ENCODE data around the gene PRPF40A.
A peak's percentile ranks its signal among the peaks of the same experiment; 100 is the strongest.
"Not testable (repeated sequence)": the region's sequence is repeated elsewhere in the genome, so short reads cannot be mapped to it uniquely, and the experiment has no call there.

PRPF40A gene

GRCh38 chr2:152717228-152718075 lies at the start of gene PRPF40A:
TSS of gene PRPF40A (minus strand) at chr2:152717461. CDS start at chr2:152717439, 22 bp downstream.
- H3K4me3 ChIP-seq (ENCODE audit: low read depth, low read length) = peak within 1 kb of the TSS; percentile 87
- TF ChIP-seq CTCF (IDR thresholded peaks at IDR 0.05; ENCODE audit: borderline replicate concordance, insufficient read depth, low read depth, low read length) = no peak

DNA sequence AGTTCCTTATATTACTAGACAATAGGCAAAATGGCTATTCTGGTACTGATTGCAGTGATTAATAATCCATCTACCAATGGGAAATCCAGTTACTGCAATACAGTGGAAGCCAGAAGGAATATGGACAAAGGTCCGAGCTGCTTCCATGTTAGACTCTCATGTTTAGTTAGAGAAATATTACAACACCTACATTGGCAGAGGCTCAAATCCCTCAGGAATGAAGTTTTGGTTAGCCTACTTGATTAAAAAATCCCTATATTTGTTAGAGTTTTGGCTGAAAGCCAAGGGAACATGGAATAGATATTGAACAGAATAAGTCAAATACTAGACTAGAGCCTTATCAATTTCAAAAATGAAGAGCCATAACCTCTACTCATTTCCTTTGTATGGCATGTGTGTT lies 49.7 kb upstream of the PRPF40A start:
- no peak overlapping the region for H3K4me3 ChIP-seq (ENCODE audit: low read depth, low read length)
- no peak for TF ChIP-seq CTCF (IDR thresholded peaks at IDR 0.05; ENCODE audit: borderline replicate concordance, insufficient read depth, low read depth, low read length)

- TF ChIP-seq CTCF (IDR thresholded peaks at IDR 0.05; ENCODE audit: borderline replicate concordance, insufficient read depth, low read depth, low read length) = no peak
Observed at GRCh38 chr2:152763651-152764050, 46.4 kb upstream of the PRPF40A start.

DNA sequence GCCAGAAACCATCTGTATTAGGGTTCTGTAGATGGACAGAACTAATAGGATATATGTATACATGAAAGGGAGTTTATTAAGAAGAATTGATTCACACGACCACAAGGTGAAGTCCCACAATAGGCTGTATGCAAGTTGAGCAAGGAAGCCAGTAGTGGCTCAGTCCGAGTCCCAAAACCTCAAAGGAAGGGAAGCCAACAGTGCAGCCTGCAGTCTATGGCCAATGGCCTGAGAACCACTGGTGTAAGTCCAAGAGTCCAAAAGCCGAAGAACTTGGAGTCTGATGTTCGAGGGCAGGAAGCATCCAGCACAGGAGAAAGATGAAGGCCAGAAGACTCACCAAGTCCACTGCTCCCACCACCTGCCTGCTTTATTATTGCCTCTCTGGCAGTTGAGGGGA lies 45.9 kb upstream of the PRPF40A start:
- not testable (repeated sequence) for H3K4me3 ChIP-seq (ENCODE audit: low read depth, low read length)

More at GRCh38 chr2:152763651-152764050, 46.4 kb upstream of the PRPF40A start:
- no peak overlapping the region for H3K4me3 ChIP-seq (ENCODE audit: low read depth, low read length)

- TF ChIP-seq CTCF (IDR thresholded peaks at IDR 0.05; ENCODE audit: borderline replicate concordance, insufficient read depth, low read depth, low read length) = no peak
- no peak overlapping the region for H3K4me3 ChIP-seq (ENCODE audit: low read depth, low read length)
Observed at GRCh38 chr2:152762202-152762601, 44.9 kb upstream of the PRPF40A start.

GRCh38 chr2:152761214-152761613 lies 44.0 kb upstream of the PRPF40A start:
- no peak for TF ChIP-seq CTCF (IDR thresholded peaks at IDR 0.05; ENCODE audit: borderline replicate concordance, insufficient read depth, low read depth, low read length)

GRCh38 chr2:152759290-152760072 lies 42.2 kb upstream of the PRPF40A start:
- no peak for TF ChIP-seq CTCF (IDR thresholded peaks at IDR 0.05; ENCODE audit: borderline replicate concordance, insufficient read depth, low read depth, low read length)
- H3K4me3 ChIP-seq (ENCODE audit: low read depth, low read length) = no peak overlapping the region

More at GRCh38 chr2:152761214-152761613, 44.0 kb upstream of the PRPF40A start:
- no peak overlapping the region for H3K4me3 ChIP-seq (ENCODE audit: low read depth, low read length)

Data from GM12875 (cell line).